ENCODE data around the gene LRRC8D.

Gene LRRC8D

DNA sequence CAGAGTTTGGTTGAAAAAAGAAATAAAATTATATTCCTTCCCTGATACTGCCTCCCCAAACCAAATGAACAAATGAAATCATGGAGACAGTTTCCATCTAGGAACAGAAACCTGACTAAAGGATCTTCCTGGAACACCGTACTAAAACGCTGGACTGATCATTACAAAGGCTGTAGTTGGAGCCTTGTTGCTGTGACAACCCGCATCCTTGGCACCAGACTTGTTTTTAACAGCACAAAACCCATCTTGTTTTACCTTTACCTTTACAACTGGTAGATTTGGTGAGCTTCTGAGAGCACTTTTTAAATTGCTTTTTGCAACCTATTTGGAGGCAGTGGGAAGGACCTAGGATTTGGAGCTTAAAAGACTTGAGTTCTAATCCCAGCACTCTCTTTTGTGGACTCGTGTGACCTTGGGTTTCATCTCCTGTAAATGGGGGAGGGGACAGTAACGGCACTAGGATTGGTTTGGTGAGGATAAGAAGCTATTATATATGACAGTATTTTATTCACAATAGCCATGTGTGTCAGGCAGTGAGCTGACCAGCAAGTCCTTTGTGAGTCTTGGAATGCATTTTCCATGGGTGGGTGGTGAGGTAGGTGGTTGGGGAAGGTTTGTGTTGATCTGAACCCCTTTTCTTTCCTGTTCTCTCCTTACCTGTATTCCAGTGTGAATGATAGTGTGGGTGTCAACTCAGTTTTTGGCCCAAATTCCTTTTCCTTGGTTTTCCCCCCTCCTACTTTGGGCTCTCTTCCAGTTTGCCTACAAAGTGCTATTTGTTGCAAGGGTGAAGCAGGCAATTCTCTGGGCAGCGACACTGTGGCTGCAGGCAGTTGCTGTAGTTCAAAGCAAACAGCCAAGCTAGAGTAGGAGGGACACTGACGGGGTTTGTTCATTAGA is 12.6 kb downstream of the LRRC8D start:
- no peak for DNase-seq (ENCODE audit: low read depth in 2 of 2)

DNA sequence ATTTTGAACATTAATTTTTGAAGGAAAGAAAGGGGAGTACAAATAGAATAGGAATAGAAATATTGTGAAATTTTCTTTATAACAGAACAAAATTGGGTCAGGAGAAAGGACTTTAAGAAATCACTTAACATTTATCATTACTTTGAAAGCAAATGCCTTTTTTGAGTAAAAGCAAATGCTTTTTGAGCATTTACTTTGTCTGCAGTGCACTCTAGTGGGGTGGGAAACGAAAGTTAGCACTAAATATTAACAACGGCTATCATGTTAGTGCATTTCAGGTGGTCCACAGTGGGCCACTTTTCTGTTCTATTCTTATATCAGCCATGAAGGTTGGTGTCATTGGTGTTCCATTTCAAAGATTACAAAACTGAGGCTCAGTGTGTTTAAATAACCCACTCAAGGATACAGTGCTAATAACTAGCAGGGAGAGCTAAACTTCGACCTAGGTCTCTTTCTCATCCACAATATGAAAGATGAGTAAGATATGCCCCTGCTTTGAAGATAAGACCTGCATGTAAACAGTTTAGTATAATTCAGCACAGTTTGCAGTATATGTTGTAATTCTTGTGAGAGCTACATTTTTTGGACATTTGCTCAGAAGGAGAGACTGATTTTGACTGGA is 13.4 kb downstream of the LRRC8D start:
- DNase-seq (ENCODE audit: low read depth in 2 of 2): no peak

DNA sequence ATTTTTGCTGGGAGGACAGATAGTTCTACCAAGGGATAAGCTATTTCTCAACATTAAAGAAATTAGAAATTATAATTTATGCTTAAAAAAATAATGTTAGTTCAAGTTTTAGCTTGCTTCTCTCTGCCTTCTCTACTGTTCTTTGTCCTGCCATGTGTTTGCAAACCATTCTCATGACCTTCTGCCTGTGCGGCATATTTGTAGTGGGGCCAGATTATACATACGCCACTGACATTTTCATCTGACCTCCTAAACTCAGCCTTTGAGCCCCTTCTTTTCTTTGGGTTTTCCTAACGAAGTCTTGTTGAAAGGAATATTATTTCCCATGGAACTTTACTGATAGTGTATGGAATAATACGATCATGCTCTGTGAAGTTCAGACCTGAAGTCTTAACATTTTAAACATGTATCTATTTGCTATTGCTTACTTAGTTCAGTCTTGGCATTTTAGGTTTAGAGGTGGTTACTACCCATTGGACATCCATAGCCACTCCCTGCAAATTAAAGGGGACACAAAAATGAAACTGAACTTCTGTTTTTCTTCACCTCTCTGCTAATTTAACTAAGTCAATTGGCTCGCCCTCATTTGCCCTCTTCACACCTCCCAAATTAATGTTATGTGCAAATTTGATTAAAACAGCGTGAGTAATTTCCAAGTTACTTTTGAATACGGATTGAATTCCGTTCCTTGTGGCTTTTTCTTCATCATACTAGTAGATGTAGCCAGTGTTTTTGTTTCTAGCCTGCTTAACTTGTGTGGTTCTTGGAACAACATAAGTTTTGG is 15.6 kb downstream of the LRRC8D start:
- DNase-seq (ENCODE audit: low read depth in 2 of 2): no peak

DNA sequence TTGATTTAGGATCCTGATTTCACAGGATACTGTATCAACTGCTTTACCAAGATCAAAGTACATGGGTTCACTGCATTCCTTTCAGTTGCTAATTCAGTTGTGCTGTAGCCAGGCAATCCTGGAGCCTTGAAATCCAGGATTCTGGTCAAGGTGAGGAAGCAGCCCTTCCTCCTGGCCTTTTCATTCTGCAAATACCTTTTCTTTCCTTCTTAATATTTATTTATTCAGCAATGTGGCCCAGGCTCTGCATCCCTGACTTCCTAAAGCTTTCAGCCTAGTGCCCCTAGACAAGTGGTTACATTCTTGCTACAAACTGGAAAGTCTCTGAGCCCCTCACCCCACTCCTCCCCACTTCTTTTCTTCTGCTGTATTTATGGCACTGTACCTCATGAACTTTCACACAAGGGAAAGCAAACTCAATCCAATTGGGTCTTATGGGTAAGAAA is 16.2 kb downstream of the LRRC8D start:
- no peak for DNase-seq (ENCODE audit: low read depth in 2 of 2)

DNA sequence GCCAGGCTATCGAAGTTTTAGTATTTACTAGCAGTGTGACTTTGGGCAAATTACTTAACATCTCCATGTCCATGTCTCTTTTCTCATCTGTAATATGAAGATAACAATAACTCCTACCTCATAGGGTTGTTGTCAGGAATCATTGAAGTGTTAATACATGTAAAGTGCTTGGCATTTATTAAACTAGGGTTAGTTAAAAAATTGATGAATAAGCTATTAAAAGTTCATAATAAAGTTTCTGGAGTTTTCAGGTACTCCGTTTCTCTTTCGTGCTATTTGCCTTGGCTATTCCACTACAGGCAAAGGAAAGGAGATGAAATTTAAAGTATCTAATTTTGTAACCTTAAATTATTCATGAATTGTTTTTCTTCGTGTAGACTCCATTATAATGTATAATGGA is 16.7 kb downstream of the LRRC8D start:
- DNase-seq (ENCODE audit: low read depth in 2 of 2): no peak

DNA sequence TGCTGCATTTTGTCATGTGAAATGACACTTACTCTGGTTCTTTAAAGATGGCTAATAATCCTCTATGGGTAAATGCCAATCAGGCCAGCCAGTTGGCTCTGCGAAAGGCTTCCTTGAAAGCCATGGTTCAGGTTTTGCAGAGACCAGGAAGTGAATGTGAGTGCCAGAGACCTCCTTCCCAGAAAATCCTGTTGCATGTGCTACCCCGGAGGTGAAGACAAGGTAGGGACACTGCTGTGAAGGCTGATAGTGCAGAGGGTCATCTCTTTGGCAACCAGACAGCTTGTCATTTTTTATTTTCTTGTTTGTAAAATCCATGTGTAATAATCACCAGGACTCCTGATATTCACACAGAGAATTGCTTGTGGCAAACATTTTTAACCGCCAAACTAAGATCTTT is 18.7 kb downstream of the LRRC8D start:
- no peak for DNase-seq (ENCODE audit: low read depth in 2 of 2)

DNA sequence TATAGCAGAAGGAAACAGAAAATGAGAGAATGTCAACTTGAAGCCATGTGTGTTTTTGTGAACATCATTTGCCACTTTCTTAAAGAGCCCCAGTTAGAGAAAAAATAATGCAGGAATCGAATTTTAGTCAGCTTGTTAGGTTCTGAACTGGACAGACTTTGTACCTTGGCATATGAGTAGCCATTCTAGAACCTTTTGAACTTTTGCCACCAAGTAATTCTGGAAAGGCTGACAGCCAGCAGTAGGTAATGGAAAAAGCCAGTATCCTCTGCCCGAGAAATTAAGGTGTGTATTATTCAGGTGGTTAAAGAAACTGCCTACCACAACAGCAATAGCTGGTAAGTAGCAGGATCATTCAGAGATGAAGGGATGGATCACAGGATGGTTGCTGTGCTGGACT is 20.7 kb downstream of the LRRC8D start:
- no peak for DNase-seq (ENCODE audit: low read depth in 2 of 2)

DNA sequence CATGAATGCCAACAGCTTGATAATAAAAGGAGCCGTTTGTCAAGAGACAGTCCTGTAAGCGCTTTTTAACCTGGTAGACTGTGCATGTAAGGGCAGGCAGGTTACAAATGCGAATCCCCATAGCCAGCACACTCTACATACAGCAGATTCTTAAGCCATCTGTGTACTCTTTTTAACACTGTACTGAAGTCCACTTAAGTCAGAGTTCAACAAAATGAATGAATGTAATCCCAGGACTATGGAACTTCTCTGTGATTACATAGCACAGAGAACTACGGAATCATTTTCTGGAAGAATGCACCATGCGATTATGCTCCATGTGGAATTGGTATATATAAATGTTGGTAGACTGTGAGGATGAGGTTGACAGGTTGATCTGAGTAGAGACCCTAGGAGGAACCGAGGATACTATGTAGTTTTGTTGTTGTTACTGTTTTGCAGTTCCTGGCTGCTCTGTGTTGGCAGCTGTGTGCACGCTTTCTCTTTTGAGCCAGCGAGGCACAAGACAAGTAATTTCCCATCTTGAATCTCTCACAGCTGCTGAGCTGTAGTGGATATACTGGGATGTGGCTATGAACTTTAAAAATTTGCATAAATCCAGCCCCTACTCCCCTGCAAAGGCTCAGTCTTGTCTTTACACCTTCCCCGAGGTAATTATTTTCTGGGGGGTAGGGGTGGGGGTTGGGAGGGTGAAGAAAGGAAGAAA is 21.9 kb downstream of the LRRC8D start:
- DNase-seq (ENCODE audit: low read depth in 2 of 2): no peak

DNA sequence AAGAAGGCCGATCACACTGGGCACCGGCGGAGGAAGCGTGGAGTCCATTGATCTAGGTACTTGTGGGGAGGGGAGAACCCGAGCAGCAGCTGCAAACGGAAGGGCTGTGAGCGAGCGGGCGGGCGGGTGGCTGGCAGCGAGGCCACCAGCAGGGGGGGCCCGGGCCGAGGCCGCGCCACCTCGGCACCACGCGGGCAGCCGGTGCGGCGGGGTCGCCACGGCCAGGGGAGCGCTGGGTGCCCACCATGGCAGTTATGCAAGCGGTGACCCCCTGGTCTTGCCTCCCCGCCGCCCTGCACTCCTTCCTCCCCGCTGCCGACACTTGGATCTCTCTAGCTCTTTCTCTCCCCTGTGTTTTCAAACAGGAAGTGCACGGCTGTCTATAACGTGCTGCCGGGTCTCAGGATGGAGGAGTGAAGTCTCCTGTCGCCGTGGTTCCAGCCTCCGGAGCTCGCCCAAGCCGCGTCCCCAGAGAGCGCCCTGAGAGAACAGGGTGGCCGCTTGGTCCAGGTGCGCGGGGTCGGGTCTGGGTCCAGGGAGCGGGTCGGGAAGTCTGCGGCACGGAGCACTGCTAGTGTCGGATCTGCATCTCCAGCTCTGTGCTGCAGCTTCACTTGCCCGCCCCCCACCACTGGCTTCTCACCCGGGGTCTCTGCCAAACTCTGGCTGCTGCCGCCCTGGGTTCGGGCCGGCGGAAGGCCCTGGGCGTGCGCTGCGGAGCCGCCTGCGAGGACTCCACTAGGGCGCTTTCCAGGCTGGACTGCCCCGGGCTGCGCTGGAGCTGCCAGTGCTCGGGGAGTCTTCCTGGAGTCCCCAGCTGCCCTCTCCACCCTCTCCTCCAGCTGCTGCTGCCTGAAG is 22.7 kb downstream of the LRRC8D start:
- DNase-seq (ENCODE audit: low read depth in 2 of 2): peak; percentile 72 to 75

DNA sequence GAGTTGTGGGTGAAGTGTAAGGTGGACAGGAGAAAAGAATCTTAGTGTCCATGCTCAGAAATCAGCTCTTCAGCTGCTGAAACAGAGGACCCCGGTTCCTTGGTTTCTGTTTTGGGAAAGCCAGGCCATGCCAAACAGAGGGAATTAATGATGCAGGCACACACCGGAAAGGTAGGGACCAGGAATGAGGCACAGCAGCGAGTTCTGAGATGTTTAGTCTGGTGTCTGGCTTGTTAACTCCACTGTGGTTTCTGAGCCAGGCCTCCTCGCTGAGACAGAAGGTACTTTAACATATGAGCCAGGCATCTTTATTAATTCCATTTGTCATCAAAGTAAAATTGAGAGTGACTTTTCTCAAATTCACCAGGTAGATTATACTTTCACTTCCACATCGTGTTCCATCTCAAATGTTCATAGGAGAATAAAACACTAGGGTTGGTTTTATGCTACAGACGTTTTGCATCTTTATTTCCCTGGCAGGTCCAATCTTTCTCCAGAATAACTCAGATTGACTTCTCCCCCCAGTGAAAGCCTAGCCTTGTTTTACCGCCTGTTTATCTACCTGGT is 23.5 kb downstream of the LRRC8D start:
- DNase-seq (ENCODE audit: low read depth in 2 of 2): peak; percentile 28 to 37

DNA sequence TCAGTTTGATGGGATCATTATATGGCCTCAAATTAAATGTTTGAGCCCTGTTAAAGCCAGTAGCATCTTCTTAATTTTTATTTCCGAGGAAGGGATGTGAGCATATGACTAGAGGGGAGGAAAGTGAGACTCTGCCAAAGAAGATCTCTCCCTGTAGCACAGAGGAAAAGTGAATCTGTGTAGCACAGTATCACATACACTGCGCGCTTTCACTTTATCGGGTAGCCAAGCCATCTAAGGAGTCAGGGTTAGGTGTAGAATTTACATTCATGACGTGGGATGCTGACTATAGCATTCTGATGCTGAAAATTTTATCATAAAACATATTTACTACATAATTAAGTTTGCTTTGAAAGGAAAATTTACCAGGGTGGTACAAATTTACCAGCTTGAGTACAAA is 24.0 kb downstream of the LRRC8D start:
- peak in 1 of 2 donors; percentile 8 for DNase-seq (ENCODE audit: low read depth in 2 of 2)

DNA sequence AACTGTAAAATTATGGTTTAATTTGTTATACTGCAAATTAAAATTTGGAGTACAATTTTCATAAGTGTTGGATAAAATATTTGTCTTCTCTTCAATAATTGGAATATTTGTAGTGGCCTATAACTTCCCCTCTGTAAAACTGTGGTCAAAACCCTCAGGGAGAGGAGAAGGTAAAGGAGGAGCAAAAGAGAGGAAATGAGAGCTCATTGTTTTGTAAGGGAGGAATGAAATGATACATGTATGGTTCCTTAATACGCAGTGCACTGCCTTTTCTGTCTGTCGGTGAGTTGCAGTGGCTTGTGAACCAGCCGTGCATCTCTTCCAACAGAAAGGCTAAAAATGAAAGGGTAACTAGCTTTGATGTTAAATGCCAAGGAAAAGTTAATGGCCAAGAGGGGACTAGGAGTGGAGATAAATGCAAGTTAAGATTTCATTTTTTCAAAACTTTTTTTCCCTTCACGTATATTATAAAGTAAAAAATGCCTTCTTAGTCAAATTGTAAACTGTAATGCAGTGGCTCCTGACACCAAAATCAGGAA is 26.4 kb downstream of the LRRC8D start:
- no peak for DNase-seq (ENCODE audit: low read depth in 2 of 2)

DNA sequence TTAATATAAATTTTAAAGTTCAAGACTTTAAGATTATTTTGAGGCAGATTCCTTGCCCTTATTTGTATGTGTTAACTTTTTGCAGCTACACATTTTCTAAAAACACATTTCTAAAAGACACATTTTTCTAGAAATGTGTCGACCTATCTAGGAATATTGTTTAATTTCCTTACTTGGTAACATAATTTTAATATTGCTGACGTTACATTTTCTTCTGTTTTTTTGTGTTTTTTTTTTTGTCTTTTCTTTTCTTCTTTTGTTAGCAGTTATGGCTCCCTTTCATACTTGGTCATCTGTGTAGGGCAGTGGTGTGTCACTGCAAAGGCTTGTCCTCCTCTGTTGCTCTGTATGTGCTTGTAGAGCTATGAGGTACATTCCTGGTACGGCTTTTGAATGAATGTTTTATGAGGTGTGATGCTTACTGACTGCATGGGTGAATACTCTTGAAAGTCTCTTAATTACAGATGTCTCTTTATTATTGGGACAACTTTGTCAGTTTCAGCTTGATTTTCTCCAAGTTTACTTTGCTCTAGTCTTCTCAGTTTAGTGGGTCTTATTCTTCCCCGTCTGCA is 30.1 kb downstream of the LRRC8D start:
- DNase-seq (ENCODE audit: low read depth in 2 of 2): no peak

DNA sequence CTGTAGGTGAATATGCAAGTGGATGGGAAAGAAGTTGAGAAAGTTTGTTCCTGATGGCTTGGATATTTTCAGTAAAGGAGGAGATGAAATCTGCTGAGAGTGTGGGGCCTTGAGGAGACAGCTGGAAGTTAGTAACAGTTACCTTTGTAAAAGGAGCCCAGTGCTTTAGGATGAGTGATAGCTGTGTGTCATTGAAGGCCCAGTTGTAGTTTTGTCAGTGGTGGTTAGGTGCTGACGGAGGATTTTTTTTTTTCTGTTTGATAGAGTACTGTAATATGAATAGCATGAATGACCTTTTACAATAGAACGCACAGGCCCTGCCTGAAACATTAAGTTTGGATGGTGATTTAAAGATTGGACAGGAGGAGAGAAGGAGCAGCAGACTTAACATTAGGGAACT is 33.3 kb downstream of the LRRC8D start:
- no peak for DNase-seq (ENCODE audit: low read depth in 2 of 2)

DNA sequence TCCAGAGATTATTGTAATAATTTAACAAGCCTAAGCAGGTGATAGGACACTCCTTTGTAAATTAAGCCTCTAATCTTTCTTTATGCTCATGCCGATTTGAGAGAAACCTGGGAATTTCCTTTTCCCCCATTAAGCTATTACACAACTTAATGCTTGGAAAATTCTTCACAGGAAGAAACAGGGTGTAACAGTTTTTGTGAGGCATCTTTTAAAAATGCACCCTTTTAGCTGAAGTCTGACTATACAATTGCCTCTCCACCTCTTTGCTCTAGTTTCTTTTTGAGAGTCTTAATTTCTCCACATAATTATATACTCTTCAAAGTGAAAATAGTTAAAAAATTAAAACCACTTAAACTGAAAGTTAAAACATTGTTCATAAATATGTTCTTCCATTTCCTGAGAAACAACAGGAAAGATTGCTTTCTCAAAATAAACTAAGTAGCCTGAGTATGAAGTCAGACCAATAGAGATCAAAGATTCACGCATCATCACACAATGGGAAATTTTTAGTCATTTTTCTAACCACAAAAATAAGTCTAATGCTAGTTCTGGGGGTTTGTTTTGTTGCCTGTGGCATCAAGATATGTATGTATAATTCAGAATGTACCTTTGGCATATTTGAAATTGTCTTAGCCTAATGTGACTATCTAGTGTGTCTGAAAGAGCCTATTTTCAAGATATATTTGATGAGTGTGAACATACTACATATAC is 34.7 kb downstream of the LRRC8D start:
- no peak for DNase-seq (ENCODE audit: low read depth in 2 of 2)

DNA sequence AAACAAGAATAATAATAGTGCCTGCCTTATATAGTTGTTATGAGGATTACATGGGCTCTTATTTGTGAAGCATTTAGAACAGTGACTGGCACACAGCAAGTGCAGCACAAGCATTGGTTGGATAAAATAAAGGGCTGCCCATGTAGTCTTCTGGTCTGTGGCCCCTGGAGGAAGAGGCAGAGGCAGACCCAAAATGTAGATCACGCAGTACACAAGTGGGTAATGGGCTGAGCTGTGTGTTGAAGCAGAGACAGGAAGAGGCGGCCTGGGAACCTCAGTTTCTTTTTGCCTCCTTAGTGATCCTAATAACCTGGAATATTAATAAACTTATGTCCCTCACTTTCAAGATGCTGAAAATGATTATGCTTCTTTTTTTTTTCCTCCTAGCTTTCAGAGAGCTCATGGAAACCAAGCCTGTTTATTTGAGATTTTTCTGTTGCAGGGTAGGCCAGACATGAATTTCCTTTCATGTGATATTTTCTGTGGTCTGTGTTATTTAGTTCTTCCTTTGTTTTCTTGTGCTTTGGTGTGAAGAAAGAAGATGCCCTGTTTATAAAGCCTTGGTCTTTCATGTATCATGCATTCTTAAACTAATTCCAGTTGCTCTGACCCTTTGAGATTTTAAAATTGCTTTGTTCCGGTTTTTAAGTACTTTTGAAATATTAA is 42.5 kb downstream of the LRRC8D start:
- DNase-seq (ENCODE audit: low read depth in 2 of 2): no peak

DNA sequence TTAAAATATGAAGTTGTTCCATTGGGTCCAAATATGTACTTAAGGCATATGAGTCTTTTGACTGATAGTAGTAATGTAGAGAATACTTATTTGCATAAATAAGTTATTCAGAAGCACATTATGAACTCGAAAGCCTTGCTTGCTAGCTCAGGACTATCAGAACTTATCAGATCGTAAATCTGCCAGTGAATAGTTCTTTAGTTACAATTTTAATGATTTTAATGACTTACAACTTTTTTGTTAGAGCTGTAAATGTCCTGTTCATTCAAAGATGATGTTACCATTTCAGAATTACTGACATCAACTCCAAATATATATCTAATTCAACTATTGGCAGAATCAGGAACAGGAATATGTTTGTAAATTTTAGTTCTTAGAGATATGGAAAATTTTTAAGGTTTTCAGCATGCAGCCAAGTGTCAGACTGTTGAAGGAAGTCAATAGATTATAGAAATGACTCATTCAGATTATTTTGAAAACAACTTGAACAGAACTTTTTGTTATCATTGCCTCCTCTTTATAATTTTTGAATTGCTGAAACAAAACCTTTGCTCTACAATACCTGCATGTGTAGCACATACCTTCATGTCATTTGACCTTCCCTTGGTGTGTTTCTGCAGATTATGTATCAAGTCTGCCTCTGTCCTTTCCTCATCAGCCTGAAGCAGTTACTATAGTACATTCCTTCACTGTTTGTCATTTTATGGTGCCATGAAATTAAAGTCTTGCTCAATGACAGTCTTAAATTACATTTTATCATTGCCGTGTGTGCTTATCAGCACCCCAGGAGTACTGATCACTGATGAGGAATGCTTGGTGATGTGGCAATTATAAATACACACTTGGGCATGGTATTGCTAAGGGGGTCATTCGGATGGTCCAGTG is 44.9 kb downstream of the LRRC8D start:
- DNase-seq (ENCODE audit: low read depth in 2 of 2): no peak

DNA sequence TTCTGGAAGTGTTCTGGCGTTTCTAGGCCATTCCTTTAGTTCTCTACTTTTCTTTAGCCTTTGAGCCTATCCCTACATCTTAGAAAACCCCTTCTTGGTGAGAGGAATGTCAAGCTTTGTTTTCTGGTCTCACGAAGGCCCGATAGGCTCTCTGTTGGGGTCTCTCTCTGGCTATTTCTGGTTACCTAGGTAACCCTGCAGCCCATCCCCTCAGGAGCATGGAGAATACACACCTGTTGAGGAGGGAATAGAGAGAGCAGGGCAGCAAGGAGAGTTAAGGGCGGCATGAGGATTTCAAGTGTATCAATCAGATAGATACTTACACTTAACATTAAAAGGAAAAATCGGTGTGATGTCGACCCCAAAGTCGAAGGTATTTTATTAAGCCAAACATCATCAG is 45.7 kb downstream of the LRRC8D start:
- no peak for DNase-seq (ENCODE audit: low read depth in 2 of 2)

Data from stimulated activated CD4-positive, alpha-beta T cell treated with anti-CD3 and anti-CD28 coated beads, Interleukin-1b, Interleukin-23, amount 100 ng/mL, for 4 hours (primary cell).